Activated CD8-positive, alpha-beta T cell treated with anti-CD3 and anti-CD28 coated beads, Interleukin-2, amount 10 ng/mL, durations not matched to agents 7 days and 5 days (primary cell): ENCODE data around the gene LRRC3. TPM values are rescaled to one million over a fixed set of nuclear protein-coding genes. Genes with fewer than 3 reads are reported as not detected.

Experiments
- ATAC-seq: fragments of 150-1000 bp; cut with Tn5 transposase; one replicate; pipeline ENCODE4 v1.10.0; 2021; ENCODE audit warnings: moderate library complexity
- CTCF ChIA-PET: fragments of 350-600 bp; sonication (Branson Sonifier 250); formaldehyde crosslinking; loops from one replicate; lab custom pipeline; 2021; ENCODE audit warnings: antibody characterized with exemption; lab: Charles Lee
- POLR2A ChIA-PET: fragments of 350-600 bp; sonication (Branson Sonifier 250); formaldehyde crosslinking; loops from one replicate; lab custom pipeline; 2021; ENCODE audit warnings: antibody characterized with exemption; lab: Charles Lee
- DNase-seq: peaks from one replicate; pipeline ENCODE4 v3.0.0-alpha.2; 2020
- H3K27ac Mint-ChIP-seq: one replicate; pipeline ENCODE4 v1.8.0; 2021; ENCODE audit warnings: mild to moderate bottlenecking, mixed read lengths
- H3K27me3 Mint-ChIP-seq: one replicate; pipeline ENCODE4 v1.8.0; 2021; ENCODE audit warnings: low read depth, mixed read lengths
- H3K36me3 Mint-ChIP-seq: one replicate; pipeline ENCODE4 v1.8.0; 2021; ENCODE audit warnings: low read depth, mixed read lengths
- H3K4me1 Mint-ChIP-seq: one replicate; pipeline ENCODE4 v1.8.0; 2021; ENCODE audit warnings: low read depth, mixed read lengths
- H3K4me3 Mint-ChIP-seq: one replicate; pipeline ENCODE4 v1.8.0; 2021; ENCODE audit warnings: mild to moderate bottlenecking, mixed read lengths
- H3K9me3 Mint-ChIP-seq: one replicate; pipeline ENCODE4 v1.8.0; 2022; ENCODE audit warnings: mixed read lengths; ENCODE audit not compliant: insufficient read depth
- total RNA-seq, 2 experiments: library from RNA; stranded (reverse); gene quantifications; one replicate each; pipeline ENCODE4 v1.2.3, GENCODE V29; 2021

The LRRC3 gene
- total RNA-seq, 2 experiments from 2014 or later: 3.2 to 3.4 TPM

- H3K36me3 Mint-ChIP-seq: peaks cover 2% of the 10 kb centered on the region
- peaks cover 6% of the 10 kb centered on the region for H3K9me3 Mint-ChIP-seq
- H3K27me3 Mint-ChIP-seq: peaks cover 12% of the 10 kb centered on the region
- peak overlapping the region; percentile 64 for H3K4me3 Mint-ChIP-seq
- ChIA-PET POLR2A (no interaction called here), CTCF (interaction anchor here (1.3 kb wide), 1 partner anchor 343 kb away, joined by 3 read pairs; no protein-coding TSS in a partner anchor)
- H3K27ac Mint-ChIP-seq: no peak overlapping the region
- peaks cover 6% of the 10 kb centered on the region for H3K4me1 Mint-ChIP-seq
- no peak for DNase-seq
- no peak for ATAC-seq
These were observed 1.8 kb downstream of the LRRC3 start for GRCh38 chr21:44456915-44457736.

GRCh38 chr21:44458971-44459711 is 3.8 kb downstream of the LRRC3 start:
- DNase-seq: no peak
- H3K4me3 Mint-ChIP-seq: no peak overlapping the region
- ChIA-PET POLR2A (no interaction called here), CTCF (interaction anchor here (1.1 kb wide), 1 partner anchor 334 kb away, joined by 4 read pairs; no protein-coding TSS in a partner anchor)
- ATAC-seq: no peak
- H3K27me3 Mint-ChIP-seq: peaks cover 5% of the 10 kb centered on the region
- no peak overlapping the region for H3K27ac Mint-ChIP-seq
- no peaks in the 10 kb centered on the region for H3K36me3 Mint-ChIP-seq
- peaks cover 5% of the 10 kb centered on the region for H3K9me3 Mint-ChIP-seq
- H3K4me1 Mint-ChIP-seq: peaks cover 6% of the 10 kb centered on the region

DNA sequence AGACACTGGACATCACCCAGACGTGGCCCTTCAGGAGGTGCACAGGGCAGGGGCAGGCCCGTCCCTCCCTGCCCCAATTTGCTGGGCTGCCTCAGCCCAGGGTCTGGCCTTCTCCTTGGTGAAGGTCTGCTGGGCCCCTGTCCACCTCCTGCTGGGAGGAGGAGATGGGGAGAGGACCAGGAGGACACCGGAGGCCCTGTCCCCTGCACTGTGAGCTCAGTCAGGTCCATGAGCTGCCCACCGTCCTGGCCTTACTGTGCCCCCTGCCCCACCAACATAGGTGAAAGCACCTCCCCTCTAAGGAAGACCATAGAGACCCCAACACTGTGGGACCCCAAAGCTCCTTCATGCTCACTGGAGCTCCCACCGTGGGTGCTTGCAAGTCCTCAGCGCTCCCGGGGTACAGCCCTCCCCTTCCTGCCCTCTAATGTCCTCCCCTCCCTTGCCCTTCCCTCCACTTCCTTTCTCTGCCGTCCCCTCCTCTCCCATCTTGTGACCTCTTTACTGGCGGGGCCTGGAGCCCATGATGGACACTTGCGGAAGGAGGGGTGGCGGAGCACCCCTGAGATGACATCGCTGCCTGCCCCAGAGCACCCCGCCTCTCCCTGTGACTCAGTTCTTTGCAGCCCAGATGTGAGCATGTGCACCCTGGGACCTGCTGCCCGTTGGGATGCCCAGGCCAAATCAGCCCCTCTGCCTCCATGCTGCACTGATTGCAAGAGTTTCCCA is 4.6 kb downstream of the LRRC3 start:
- DNase-seq: no peak
- H3K9me3 Mint-ChIP-seq: no peaks in the 10 kb centered on the region
- POLR2A ChIA-PET: no interaction called here
- H3K36me3 Mint-ChIP-seq: no peaks in the 10 kb centered on the region
- no peaks in the 10 kb centered on the region for H3K27me3 Mint-ChIP-seq
- H3K4me3 Mint-ChIP-seq: no peak overlapping the region
- H3K4me1 Mint-ChIP-seq: no peaks in the 10 kb centered on the region
- no peak for ATAC-seq
- CTCF ChIA-PET: interaction anchor here (1.1 kb wide), 1 partner anchor 334 kb away, joined by 4 read pairs; no protein-coding TSS in a partner anchor
- H3K27ac Mint-ChIP-seq: no peak overlapping the region

DNA sequence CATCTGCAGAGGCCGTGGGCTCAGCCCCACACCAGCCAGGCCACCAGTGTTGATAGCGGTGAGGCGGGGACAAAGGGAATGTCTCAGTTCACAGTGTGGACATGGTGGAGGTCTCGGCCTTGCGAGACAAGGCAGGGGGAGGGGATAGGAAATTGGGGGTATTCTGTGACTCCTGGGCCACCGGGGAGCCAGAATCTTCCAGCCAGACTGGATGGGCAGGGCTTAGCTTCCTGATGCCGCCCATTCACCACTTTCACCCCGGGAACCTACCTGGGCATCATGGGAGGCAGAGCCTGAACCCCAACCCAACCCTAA is 5.1 kb downstream of the LRRC3 start:
- H3K36me3 Mint-ChIP-seq: no peaks in the 10 kb centered on the region
- H3K4me3 Mint-ChIP-seq: no peak overlapping the region
- ChIA-PET POLR2A (no interaction called here), CTCF (no interaction called here)
- no peaks in the 10 kb centered on the region for H3K27me3 Mint-ChIP-seq
- DNase-seq (no peak), ATAC-seq (no peak)
- H3K9me3 Mint-ChIP-seq: no peaks in the 10 kb centered on the region
- no peaks in the 10 kb centered on the region for H3K4me1 Mint-ChIP-seq
- H3K27ac Mint-ChIP-seq: no peak overlapping the region

- ChIA-PET POLR2A (no interaction called here), CTCF (no interaction called here)
- no peak for ATAC-seq
- no peaks in the 10 kb centered on the region for H3K27me3 Mint-ChIP-seq
- no peak overlapping the region for H3K27ac Mint-ChIP-seq
- H3K36me3 Mint-ChIP-seq: no peaks in the 10 kb centered on the region
- no peak overlapping the region for H3K4me3 Mint-ChIP-seq
- H3K4me1 Mint-ChIP-seq: no peaks in the 10 kb centered on the region
- DNase-seq: no peak
- H3K9me3 Mint-ChIP-seq: no peaks in the 10 kb centered on the region
These were observed 5.7 kb downstream of the LRRC3 start for GRCh38 chr21:44461005-44461404.

DNA sequence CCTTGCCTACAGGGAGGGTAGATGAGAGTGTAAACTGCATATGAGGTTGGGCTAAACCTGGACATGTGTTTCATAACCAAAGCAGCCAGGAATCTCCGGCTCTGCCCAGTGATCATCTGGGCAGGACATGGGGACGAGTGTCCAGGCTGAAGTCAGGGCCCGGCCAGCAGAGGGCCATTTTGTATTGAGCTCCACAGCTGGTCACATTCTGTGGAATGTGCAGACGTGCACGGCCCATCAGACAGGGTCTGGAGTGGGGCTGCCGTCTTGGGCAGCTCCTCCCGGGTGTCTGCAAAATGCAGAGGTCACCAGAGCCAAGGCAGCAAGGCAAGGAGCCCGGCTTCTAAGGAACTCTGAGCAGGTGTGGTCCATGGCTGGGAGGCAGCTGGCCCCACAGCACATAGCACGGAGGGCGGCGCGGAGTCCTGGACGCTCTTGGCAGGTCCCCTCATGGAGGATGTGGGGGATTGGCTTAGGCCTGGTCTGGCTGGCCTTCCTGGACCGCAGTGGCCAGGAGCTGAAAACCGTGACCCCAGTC is 6.2 kb downstream of the LRRC3 start:
- Mint-ChIP-seq H3K9me3 (no peaks in the 10 kb centered on the region), H3K4me3 (no peak overlapping the region), H3K27me3 (no peaks in the 10 kb centered on the region), H3K27ac (no peak overlapping the region), H3K4me1 (no peaks in the 10 kb centered on the region), H3K36me3 (no peaks in the 10 kb centered on the region)
- ChIA-PET CTCF (no interaction called here), POLR2A (interaction anchor here (0.8 kb wide), 1 partner anchor 126 kb away, joined by 3 read pairs; no protein-coding TSS in a partner anchor)
- ATAC-seq (no peak), DNase-seq (no peak)

GRCh38 chr21:44462086-44462833 is 7.0 kb downstream of the LRRC3 start:
- H3K27me3 Mint-ChIP-seq: no peaks in the 10 kb centered on the region
- DNase-seq (no peak), ATAC-seq (no peak)
- no peaks in the 10 kb centered on the region for H3K36me3 Mint-ChIP-seq
- no peak overlapping the region for H3K27ac Mint-ChIP-seq
- CTCF ChIA-PET: no interaction called here
- no peaks in the 10 kb centered on the region for H3K9me3 Mint-ChIP-seq
- POLR2A ChIA-PET: interaction anchor here (0.8 kb wide), 1 partner anchor 127 kb away, joined by 3 read pairs; no protein-coding TSS in a partner anchor
- H3K4me3 Mint-ChIP-seq: no peak overlapping the region
- no peaks in the 10 kb centered on the region for H3K4me1 Mint-ChIP-seq

DNA sequence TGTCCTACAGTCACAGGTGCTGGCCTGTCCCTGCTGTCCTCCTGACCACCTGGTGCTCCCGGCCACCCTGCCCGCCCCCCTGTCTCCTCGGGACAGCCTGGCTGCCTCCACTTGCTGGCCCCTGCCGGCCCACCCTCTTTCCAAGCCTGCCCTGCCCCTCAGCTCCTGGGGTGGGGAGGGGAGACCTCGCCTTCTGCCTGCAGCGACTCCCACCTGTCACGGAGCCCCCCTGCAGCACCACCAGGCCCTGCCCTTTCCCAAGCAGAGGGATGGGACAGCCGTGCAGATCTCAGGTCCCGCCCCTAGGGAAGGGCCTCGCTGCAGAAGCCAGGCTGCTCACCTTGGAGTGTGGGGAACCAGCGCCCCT is 7.5 kb downstream of the LRRC3 start:
- Mint-ChIP-seq H3K36me3 (no peaks in the 10 kb centered on the region), H3K4me3 (no peak overlapping the region), H3K4me1 (no peaks in the 10 kb centered on the region), H3K9me3 (no peaks in the 10 kb centered on the region), H3K27me3 (no peaks in the 10 kb centered on the region), H3K27ac (no peak overlapping the region)
- POLR2A ChIA-PET: no interaction called here
- DNase-seq (no peak), ATAC-seq (no peak)
- CTCF ChIA-PET: no interaction called here

GRCh38 chr21:44463724-44464123 is 8.4 kb downstream of the LRRC3 start:
- H3K9me3 Mint-ChIP-seq: no peaks in the 10 kb centered on the region
- POLR2A ChIA-PET: no interaction called here
- no peak for DNase-seq
- CTCF ChIA-PET: interaction anchor here (0.8 kb wide), 1 partner anchor 330 kb away, joined by 3 read pairs; no protein-coding TSS in a partner anchor
- H3K4me1 Mint-ChIP-seq: no peaks in the 10 kb centered on the region
- ATAC-seq: no peak
- H3K36me3 Mint-ChIP-seq: no peaks in the 10 kb centered on the region
- H3K27me3 Mint-ChIP-seq: no peaks in the 10 kb centered on the region
- H3K27ac Mint-ChIP-seq: no peak overlapping the region
- no peak overlapping the region for H3K4me3 Mint-ChIP-seq

DNA sequence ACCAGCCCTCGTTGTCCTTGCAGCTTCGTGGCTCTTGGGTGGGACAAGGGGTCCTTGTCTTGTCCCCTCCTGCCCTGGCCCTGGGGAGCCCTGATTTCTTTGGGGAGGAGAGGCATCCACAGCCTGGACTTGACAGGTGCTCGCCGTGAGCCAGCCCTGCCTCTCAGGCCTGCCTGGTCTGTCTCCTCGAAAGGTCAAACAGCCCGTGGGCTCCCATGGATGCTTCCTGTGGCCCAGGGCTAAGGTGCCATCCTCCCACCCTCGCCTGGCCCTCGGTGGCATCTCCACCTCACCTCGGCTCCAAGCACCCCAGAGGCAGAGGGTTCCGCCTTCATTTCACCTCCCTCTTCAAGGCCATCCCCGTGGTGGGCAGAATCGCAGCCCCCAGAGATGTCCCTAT is 9.0 kb downstream of the LRRC3 start:
- H3K4me3 Mint-ChIP-seq: no peak overlapping the region
- no peak for DNase-seq
- no peaks in the 10 kb centered on the region for H3K9me3 Mint-ChIP-seq
- H3K27me3 Mint-ChIP-seq: no peaks in the 10 kb centered on the region
- H3K4me1 Mint-ChIP-seq: no peaks in the 10 kb centered on the region
- no peak overlapping the region for H3K27ac Mint-ChIP-seq
- no peaks in the 10 kb centered on the region for H3K36me3 Mint-ChIP-seq
- ATAC-seq: no peak
- CTCF ChIA-PET: no interaction called here
- POLR2A ChIA-PET: no interaction called here

GRCh38 chr21:44466351-44466954 is 11.1 kb downstream of the LRRC3 start:
- ChIA-PET CTCF (no interaction called here), POLR2A (no interaction called here)
- DNase-seq (no peak), ATAC-seq (no peak)
- Mint-ChIP-seq H3K9me3 (no peaks in the 10 kb centered on the region), H3K4me3 (no peak overlapping the region), H3K27me3 (peaks cover 3% of the 10 kb centered on the region), H3K4me1 (no peaks in the 10 kb centered on the region), H3K27ac (no peak overlapping the region), H3K36me3 (no peaks in the 10 kb centered on the region)
